ENCODE data around the gene PSME3. TPM values are rescaled to one million over a fixed set of nuclear protein-coding genes. Genes with fewer than 3 reads are reported as not detected.

PSME3 gene
- total and polyA plus RNA-seq, 2 of the 13 experiments (the other 11 are each of a cell fraction or from before 2014, with no cell fraction given): 66.3 to 135 TPM

DNA sequence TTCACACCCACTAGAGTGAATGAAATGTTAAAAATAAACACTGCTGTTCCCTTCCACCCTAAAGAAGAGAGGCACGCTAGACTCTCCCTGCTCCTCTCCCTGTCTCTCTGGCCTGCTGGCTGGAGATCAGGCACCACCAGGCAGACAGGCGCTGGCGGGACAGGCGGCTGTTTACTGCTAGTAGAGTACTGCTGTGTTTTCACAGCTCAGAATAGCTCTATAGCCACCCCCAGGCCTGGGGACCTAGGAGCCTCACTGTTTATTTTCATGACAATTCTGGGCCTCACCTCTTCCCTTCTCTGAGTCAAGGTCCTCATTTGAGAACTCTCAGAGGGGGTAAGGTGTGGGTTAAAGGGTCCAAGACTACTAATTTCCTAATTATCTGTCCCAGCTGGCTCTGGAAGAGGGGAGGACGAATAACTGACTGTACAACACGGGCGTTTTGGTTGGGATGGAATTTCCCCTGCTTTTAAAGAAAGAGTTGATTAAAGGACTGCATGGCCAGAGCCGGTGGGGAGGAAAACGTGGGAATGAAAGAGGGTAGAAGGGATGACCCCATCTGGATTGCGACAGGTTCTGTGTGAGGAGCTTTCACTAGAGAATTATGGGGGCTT is 58.4 kb downstream of the PSME3 start (continued):
- no peak for TF ChIP-seq HNRNPL (IDR thresholded peaks at IDR 0.05; ENCODE audit: low read depth, low read length)
- TF ChIP-seq ZFAT (CRISPR knock-in tag; conservative IDR thresholded peaks at IDR 0.05): no peak
- no peak for TF ChIP-seq ZNF660 (CRISPR knock-in tag; IDR thresholded peaks at IDR 0.05; ENCODE audit: borderline replicate concordance, low read depth)
- no peak for TF ChIP-seq ZNF780A (CRISPR knock-in tag; IDR thresholded peaks at IDR 0.05)
- TF ChIP-seq, protein P1, sequence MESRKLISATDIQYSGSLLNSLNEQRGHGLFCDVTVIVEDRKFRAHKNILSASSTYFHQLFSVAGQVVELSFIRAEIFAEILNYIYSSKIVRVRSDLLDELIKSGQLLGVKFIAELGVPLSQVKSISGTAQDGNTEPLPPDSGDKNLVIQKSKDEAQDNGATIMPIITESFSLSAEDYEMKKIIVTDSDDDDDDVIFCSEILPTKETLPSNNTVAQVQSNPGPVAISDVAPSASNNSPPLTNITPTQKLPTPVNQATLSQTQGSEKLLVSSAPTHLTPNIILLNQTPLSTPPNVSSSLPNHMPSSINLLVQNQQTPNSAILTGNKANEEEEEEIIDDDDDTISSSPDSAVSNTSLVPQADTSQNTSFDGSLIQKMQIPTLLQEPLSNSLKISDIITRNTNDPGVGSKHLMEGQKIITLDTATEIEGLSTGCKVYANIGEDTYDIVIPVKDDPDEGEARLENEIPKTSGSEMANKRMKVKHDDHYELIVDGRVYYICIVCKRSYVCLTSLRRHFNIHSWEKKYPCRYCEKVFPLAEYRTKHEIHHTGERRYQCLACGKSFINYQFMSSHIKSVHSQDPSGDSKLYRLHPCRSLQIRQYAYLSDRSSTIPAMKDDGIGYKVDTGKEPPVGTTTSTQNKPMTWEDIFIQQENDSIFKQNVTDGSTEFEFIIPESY (CRISPR knock-in tag; IDR thresholded peaks at IDR 0.05): no peak
- no peak for TF ChIP-seq ZNF326 (CRISPR knock-in tag; IDR thresholded peaks at IDR 0.05; ENCODE audit: borderline replicate concordance)
- TF ChIP-seq ZNF564 (CRISPR knock-in tag; IDR thresholded peaks at IDR 0.05): no peak
- TF ChIP-seq, protein P2, sequence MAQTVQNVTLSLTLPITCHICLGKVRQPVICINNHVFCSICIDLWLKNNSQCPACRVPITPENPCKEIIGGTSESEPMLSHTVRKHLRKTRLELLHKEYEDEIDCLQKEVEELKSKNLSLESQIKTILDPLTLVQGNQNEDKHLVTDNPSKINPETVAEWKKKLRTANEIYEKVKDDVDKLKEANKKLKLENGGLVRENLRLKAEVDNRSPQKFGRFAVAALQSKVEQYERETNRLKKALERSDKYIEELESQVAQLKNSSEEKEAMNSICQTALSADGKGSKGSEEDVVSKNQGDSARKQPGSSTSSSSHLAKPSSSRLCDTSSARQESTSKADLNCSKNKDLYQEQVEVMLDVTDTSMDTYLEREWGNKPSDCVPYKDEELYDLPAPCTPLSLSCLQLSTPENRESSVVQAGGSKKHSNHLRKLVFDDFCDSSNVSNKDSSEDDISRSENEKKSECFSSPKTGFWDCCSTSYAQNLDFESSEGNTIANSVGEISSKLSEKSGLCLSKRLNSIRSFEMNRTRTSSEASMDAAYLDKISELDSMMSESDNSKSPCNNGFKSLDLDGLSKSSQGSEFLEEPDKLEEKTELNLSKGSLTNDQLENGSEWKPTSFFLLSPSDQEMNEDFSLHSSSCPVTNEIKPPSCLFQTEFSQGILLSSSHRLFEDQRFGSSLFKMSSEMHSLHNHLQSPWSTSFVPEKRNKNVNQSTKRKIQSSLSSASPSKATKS (CRISPR knock-in tag; IDR thresholded peaks at IDR 0.05): no peak
- TF ChIP-seq, protein P3, sequence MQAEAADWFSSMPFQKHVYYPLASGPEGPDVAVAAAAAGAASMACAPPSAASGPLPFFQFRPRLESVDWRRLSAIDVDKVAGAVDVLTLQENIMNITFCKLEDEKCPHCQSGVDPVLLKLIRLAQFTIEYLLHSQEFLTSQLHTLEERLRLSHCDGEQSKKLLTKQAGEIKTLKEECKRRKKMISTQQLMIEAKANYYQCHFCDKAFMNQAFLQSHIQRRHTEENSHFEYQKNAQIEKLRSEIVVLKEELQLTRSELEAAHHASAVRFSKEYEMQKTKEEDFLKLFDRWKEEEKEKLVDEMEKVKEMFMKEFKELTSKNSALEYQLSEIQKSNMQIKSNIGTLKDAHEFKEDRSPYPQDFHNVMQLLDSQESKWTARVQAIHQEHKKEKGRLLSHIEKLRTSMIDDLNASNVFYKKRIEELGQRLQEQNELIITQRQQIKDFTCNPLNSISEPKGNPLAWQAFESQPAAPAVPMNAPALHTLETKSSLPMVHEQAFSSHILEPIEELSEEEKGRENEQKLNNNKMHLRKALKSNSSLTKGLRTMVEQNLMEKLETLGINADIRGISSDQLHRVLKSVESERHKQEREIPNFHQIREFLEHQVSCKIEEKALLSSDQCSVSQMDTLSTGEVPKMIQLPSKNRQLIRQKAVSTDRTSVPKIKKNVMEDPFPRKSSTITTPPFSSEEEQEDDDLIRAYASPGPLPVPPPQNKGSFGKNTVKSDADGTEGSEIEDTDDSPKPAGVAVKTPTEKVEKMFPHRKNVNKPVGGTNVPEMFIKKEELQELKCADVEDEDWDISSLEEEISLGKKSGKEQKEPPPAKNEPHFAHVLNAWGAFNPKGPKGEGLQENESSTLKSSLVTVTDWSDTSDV (CRISPR knock-in tag; IDR thresholded peaks at IDR 0.05): no peak
- TF ChIP-seq, protein P4, sequence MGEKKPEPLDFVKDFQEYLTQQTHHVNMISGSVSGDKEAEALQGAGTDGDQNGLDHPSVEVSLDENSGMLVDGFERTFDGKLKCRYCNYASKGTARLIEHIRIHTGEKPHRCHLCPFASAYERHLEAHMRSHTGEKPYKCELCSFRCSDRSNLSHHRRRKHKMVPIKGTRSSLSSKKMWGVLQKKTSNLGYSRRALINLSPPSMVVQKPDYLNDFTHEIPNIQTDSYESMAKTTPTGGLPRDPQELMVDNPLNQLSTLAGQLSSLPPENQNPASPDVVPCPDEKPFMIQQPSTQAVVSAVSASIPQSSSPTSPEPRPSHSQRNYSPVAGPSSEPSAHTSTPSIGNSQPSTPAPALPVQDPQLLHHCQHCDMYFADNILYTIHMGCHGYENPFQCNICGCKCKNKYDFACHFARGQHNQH (CRISPR knock-in tag; IDR thresholded peaks at IDR 0.05): peak; percentile 85; the same call in 1 of the 2 replicates
- TF ChIP-seq, protein P5, sequence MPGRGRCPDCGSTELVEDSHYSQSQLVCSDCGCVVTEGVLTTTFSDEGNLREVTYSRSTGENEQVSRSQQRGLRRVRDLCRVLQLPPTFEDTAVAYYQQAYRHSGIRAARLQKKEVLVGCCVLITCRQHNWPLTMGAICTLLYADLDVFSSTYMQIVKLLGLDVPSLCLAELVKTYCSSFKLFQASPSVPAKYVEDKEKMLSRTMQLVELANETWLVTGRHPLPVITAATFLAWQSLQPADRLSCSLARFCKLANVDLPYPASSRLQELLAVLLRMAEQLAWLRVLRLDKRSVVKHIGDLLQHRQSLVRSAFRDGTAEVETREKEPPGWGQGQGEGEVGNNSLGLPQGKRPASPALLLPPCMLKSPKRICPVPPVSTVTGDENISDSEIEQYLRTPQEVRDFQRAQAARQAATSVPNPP (CRISPR knock-in tag; IDR thresholded peaks at IDR 0.05): 0 out of 2 replicates have a peak, but pooled peaks have one; percentile 43
- no peak for TF ChIP-seq JUND (CRISPR knock-in tag; IDR thresholded peaks at IDR 0.05)
- TF ChIP-seq CCAR2 (optimal IDR thresholded peaks at IDR 0.05; ENCODE audit: low read depth, low read length): no peak
- no peak for TF ChIP-seq CHCHD3 (CRISPR knock-in tag; IDR thresholded peaks at IDR 0.05)
- TF ChIP-seq, protein P6, sequence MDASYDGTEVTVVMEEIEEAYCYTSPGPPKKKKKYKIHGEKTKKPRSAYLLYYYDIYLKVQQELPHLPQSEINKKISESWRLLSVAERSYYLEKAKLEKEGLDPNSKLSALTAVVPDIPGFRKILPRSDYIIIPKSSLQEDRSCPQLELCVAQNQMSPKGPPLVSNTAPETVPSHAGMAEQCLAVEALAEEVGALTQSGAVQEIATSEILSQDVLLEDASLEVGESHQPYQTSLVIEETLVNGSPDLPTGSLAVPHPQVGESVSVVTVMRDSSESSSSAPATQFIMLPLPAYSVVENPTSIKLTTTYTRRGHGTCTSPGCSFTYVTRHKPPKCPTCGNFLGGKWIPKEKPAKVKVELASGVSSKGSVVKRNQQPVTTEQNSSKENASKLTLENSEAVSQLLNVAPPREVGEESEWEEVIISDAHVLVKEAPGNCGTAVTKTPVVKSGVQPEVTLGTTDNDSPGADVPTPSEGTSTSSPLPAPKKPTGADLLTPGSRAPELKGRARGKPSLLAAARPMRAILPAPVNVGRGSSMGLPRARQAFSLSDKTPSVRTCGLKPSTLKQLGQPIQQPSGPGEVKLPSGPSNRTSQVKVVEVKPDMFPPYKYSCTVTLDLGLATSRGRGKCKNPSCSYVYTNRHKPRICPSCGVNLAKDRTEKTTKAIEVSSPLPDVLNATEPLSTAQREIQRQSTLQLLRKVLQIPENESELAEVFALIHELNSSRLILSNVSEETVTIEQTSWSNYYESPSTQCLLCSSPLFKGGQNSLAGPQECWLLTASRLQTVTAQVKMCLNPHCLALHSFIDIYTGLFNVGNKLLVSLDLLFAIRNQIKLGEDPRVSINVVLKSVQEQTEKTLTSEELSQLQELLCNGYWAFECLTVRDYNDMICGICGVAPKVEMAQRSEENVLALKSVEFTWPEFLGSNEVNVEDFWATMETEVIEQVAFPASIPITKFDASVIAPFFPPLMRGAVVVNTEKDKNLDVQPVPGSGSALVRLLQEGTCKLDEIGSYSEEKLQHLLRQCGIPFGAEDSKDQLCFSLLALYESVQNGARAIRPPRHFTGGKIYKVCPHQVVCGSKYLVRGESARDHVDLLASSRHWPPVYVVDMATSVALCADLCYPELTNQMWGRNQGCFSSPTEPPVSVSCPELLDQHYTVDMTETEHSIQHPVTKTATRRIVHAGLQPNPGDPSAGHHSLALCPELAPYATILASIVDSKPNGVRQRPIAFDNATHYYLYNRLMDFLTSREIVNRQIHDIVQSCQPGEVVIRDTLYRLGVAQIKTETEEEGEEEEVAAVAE (CRISPR knock-in tag; IDR thresholded peaks at IDR 0.05; ENCODE audit: borderline replicate concordance): 0 out of 2 replicates have a peak, but pooled peaks have one; percentile 35

All from HepG2 (cell line).